Sigmoid colon (tissue), 4 donors: ENCODE results near the gene LGR6.

Experiments
- CTCF ChIP-seq, 4 experiments: fragments of 450-650 bp in 3 of 4; fragments of 200-600 bp in 1 of 4; IDR thresholded peaks; one replicate each; pipeline ENCODE4 v1.5.1; 2016 to 2019; ENCODE audit warnings: antibody characterized with exemption in 4 of 4, mild to moderate bottlenecking in 3 of 4, moderate library complexity in 2 of 4
- POLR2AphosphoS5 ChIP-seq, 4 donors: sonication (generic); formaldehyde crosslinking; IDR thresholded peaks; one replicate each; pipeline ENCODE4 v1.6.1; 2017; ENCODE audit warnings: antibody characterized with exemption in 4 of 4

GRCh38 chr1:202210969-202211368 lies 17.4 kb downstream of the LGR6 start:
- no peak for TF ChIP-seq CTCF (IDR thresholded peaks at IDR 0.05)
- no peak for TF ChIP-seq POLR2AphosphoS5 (IDR thresholded peaks at IDR 0.05)
